Inferior parietal cortex (tissue), 1 donor: ENCODE data around the gene RHEX.
"Not testable (repeated sequence)": the region's sequence is repeated elsewhere in the genome, so short reads cannot be mapped to it uniquely, and the experiment has no call there.

Experiments used
- DNase-seq: peaks from one replicate; pipeline ENCODE4 v3.0.0-alpha.2; 2016; ENCODE audit errors: extremely low spot score

The RHEX gene

GRCh38 chr1:206052919-206053610 is at the start of gene RHEX:
TSS of gene RHEX (plus strand) at chr1:206053173. CDS start at chr1:206097829, 44,656 bp downstream.
- not testable (repeated sequence) for DNase-seq

- no peak for DNase-seq
Observed at GRCh38 chr1:206003854-206004800, 48.8 kb upstream of the RHEX start.

- DNase-seq: no peak
Observed at GRCh38 chr1:206004826-206005225, 48.1 kb upstream of the RHEX start.

GRCh38 chr1:206005234-206005633 is 47.7 kb upstream of the RHEX start:
- DNase-seq: no peak

- DNase-seq: no peak
Observed at GRCh38 chr1:206005778-206006180, 47.2 kb upstream of the RHEX start.

- no peak for DNase-seq
Observed at GRCh38 chr1:206006946-206007345, 46.0 kb upstream of the RHEX start.

GRCh38 chr1:206010060-206010459 is 42.9 kb upstream of the RHEX start:
- DNase-seq: no peak

- no peak for DNase-seq
Observed at GRCh38 chr1:206011057-206011456, 41.9 kb upstream of the RHEX start.

- DNase-seq: no peak
Observed at GRCh38 chr1:206012086-206012859, 40.7 kb upstream of the RHEX start.

- no peak for DNase-seq
Observed at GRCh38 chr1:206013026-206013795, 39.8 kb upstream of the RHEX start.

- DNase-seq: no peak
Observed at GRCh38 chr1:206014601-206015000, 38.4 kb upstream of the RHEX start.

- no peak for DNase-seq
Observed at GRCh38 chr1:206015071-206015470, 37.9 kb upstream of the RHEX start.

GRCh38 chr1:206020393-206021007 is 32.5 kb upstream of the RHEX start:
- DNase-seq: no peak

GRCh38 chr1:206021008-206021625 is 31.9 kb upstream of the RHEX start:
- no peak for DNase-seq

- DNase-seq: no peak
Observed at GRCh38 chr1:206021626-206022365, 31.2 kb upstream of the RHEX start.

- no peak for DNase-seq
Observed at GRCh38 chr1:206022766-206023165, 30.2 kb upstream of the RHEX start.

- no peak for DNase-seq
Observed at GRCh38 chr1:206023695-206024094, 29.3 kb upstream of the RHEX start, which contains the start of gene CTSE. TSS of gene CTSE (minus strand) at chr1:206023895. CDS start at chr1:206023791, 104 bp downstream.

GRCh38 chr1:206025283-206025820 is 27.6 kb upstream of the RHEX start:
- DNase-seq: no peak

GRCh38 chr1:206029484-206029883 is 23.5 kb upstream of the RHEX start:
- DNase-seq: no peak
